K562 (cell line): ENCODE results near the gene CCAR1. TPM values are rescaled to one million over a fixed set of nuclear protein-coding genes. Genes with fewer than 3 reads are reported as not detected.

ENCODE experiments used
- BCL6 ChIP-seq: fragments of 250-450 bp; sonication (Bioruptor Pico); IDR thresholded peaks from 2 replicates; pipeline ENCODE4 v1.4.0; 2020
- BCLAF1 ChIP-seq, 2 experiments: fragments of 450-650 bp in 1 of 2; IDR thresholded peaks; 2 replicates each; pipeline ENCODE4 v1.6.1; 2011 to 2017; ENCODE audit warnings: low read depth in 2 of 2, antibody characterized with exemption in 1 of 2, borderline replicate concordance in 1 of 2, low read length in 1 of 2, mild to moderate bottlenecking in 1 of 2, mixed read lengths in 1 of 2; ENCODE audit not compliant: control insufficient read depth in 1 of 2
- DEAF1 ChIP-seq: fragments of 450-650 bp; formaldehyde crosslinking; IDR thresholded peaks from 2 replicates; pipeline ENCODE4 v1.4.0; 2020; ENCODE audit warnings: mild to moderate bottlenecking, moderate library complexity
- DPF2 ChIP-seq: fragments of 450-650 bp; IDR thresholded peaks from 2 replicates; pipeline ENCODE4 v1.6.1; 2016
- EWSR1 ChIP-seq: fragments of 450-650 bp; IDR thresholded peaks from 2 replicates; pipeline ENCODE4 v1.6.1; 2018; ENCODE audit warnings: borderline replicate concordance, mild to moderate bottlenecking, low read depth, moderate library complexity; ENCODE audit not compliant: partially characterized antibody
- IFI16 ChIP-seq: fragments of 250-450 bp; sonication (Bioruptor Pico); IDR thresholded peaks from 2 replicates; pipeline ENCODE4 v2.1.2; 2022; ENCODE audit warnings: mild to moderate bottlenecking, inconsistent platforms
- IRF2 ChIP-seq: sonication (generic); formaldehyde crosslinking; IDR thresholded peaks from 2 replicates; pipeline ENCODE4 v1.8.1; 2022; ENCODE audit warnings: mild to moderate bottlenecking, missing genetic modification reagents
- MED1 ChIP-seq: sonication (generic); formaldehyde crosslinking; IDR thresholded peaks from 2 replicates; pipeline ENCODE4 v1.8.1; 2023; ENCODE audit warnings: missing genetic modification reagents, borderline replicate concordance
- MXI1 ChIP-seq: IDR thresholded peaks from 2 replicates; pipeline ENCODE4 v1.6.1; 2011; ENCODE audit warnings: low read depth, mild to moderate bottlenecking, improper control_type of control experiment, low read length
- NR4A1 ChIP-seq, 2 experiments: fragments of 250-450 bp in 1 of 2; fragments of 450-650 bp in 1 of 2; sonication (Bioruptor Pico) in 1 of 2; IDR thresholded peaks; 2 replicates each; pipeline versions ENCODE4 v1.4.0 to v1.6.1; 2016 to 2020; ENCODE audit warnings: mild to moderate bottlenecking in 2 of 2, missing compliant biosample characterization in 1 of 2, missing genetic modification characterization in 1 of 2, moderate library complexity in 1 of 2
- NUFIP1 ChIP-seq: fragments of 450-650 bp; IDR thresholded peaks from 2 replicates; pipeline ENCODE4 v1.6.1; 2018; ENCODE audit not compliant: partially characterized antibody
- PCBP2 ChIP-seq: fragments of 200-400 bp; formaldehyde crosslinking; IDR thresholded peaks from 2 replicates; pipeline ENCODE4 v1.6.1; 2018; ENCODE audit warnings: low read length, low read depth, mild to moderate bottlenecking, moderate library complexity; ENCODE audit not compliant: poor library complexity, severe bottlenecking
- PRMT5 ChIP-seq: sonication (generic); formaldehyde crosslinking; IDR thresholded peaks from 2 replicates; pipeline ENCODE4 v1.5.0; 2020; ENCODE audit warnings: missing genetic modification reagents
- RBM39 ChIP-seq: fragments of 200-400 bp; formaldehyde crosslinking; optimal IDR thresholded peaks from 2 replicates; pipeline ENCODE3; 2018; ENCODE audit warnings: low read depth, low read length
- RNF2 ChIP-seq: sonication (generic); IDR thresholded peaks from 2 replicates; pipeline ENCODE4 v1.6.1; 2016
- SAFB ChIP-seq: fragments of 200-400 bp; formaldehyde crosslinking; IDR thresholded peaks from 2 replicates; pipeline ENCODE4 v1.6.1; 2017; ENCODE audit warnings: low read depth, low read length, borderline replicate concordance
- SIRT6 ChIP-seq: IDR thresholded peaks from one replicate; pipeline ENCODE4 v1.6.1; 2012; ENCODE audit warnings: low read depth, mild to moderate bottlenecking, control low read depth, inconsistent platforms, low read length, moderate library complexity
- SMARCB1 ChIP-seq: IDR thresholded peaks from 2 replicates; pipeline ENCODE4 v1.6.1; 2011; ENCODE audit warnings: improper control_type of control experiment, low read depth; ENCODE audit not compliant: insufficient read length
- SP1 ChIP-seq: sonication (generic); formaldehyde crosslinking; IDR thresholded peaks from 2 replicates; pipeline ENCODE4 v1.8.1; 2022; ENCODE audit warnings: mild to moderate bottlenecking, missing genetic modification reagents
- ZNF280B ChIP-seq: fragments of 250-450 bp; sonication (Bioruptor Pico); IDR thresholded peaks from 2 replicates; pipeline ENCODE4 v1.5.1; 2021; ENCODE audit warnings: mild to moderate bottlenecking
- ZNF511 ChIP-seq: sonication (generic); formaldehyde crosslinking; IDR thresholded peaks from 2 replicates; pipeline ENCODE4 v1.8.0; 2022; ENCODE audit warnings: mild to moderate bottlenecking, missing genetic modification reagents
- polyA plus RNA-seq, 8 experiments: library from polyadenylated mRNA; depleted of rRNA in 4 of 8; stranded (reverse) in 5 of 8; unstranded in 3 of 8; fragments of >200 nt; fragmentation: Nextera tagmentation in 2 of 8; fragmentation: Illumina TruSeq in 1 of 8; extraction: Ambion mirVana in 2 of 8; extraction: Trizol in 1 of 8; gene quantifications; 2 replicates each; pipeline versions ENCODE4 v1.2.1 to v1.2.3, GENCODE V29; 2011 to 2014; ENCODE audit warnings: inconsistent platforms in 1 of 8, missing spikeins in 1 of 8
- total RNA-seq, 7 experiments: library from RNA; depleted of rRNA in 6 of 7; stranded (reverse); fragments of >200 nt in 6 of 7; fragmentation: Illumina TruSeq in 2 of 7; extraction: Trizol in 2 of 7; gene quantifications; 2 replicates each; pipeline versions ENCODE4 v1.2.1 to v1.2.3, GENCODE V29; 2011 to 2021; ENCODE audit warnings: low replicate concordance in 1 of 7

The CCAR1 gene
- total and polyA plus RNA-seq, 9 of the 15 experiments (the other 6 are each of a cell fraction or from before 2014, with no cell fraction given) = 44.8 to 173 (median 111) TPM

GRCh38 chr10:68720793-68721672, at the start of gene CCAR1 (continued):
- TF ChIP-seq ZNF511 (peak; percentile 65; the same call in 1 of the 2 replicates), SMARCB1 (no peak), IFI16 (CRISPR knock-in tag) (no peak), DEAF1 (CRISPR knock-in tag) (no peak), SAFB (peak; percentile 59; the same call in 1 of the 2 replicates), EWSR1 (no peak), RBM39 (no peak), PCBP2 (no peak), BCLAF1 (IDR thresholded peaks at IDR 0.05; ENCODE audit: borderline replicate concordance in 1 of 2, control insufficient read depth in 1 of 2, low read depth in 2 of 2, low read length in 1 of 2) (no peak), NR4A1 (CRISPR knock-in tag; IDR thresholded peaks at IDR 0.05) (no peak), NR4A1 (tag; IDR thresholded peaks at IDR 0.05) (peak; percentile 73; the same call in 1 of the 2 replicates), IRF2 (CRISPR knock-in tag) (no peak), SP1 (CRISPR knock-in tag) (peak; percentile 55), ZNF280B (CRISPR knock-in tag) (no peak), RNF2 (peak; percentile 56; the same call in 1 of the 2 replicates), NUFIP1 (no peak), PRMT5 (CRISPR knock-in tag) (0 out of 2 replicates have a peak, but pooled peaks have one; percentile 15), MXI1 (no peak), BCL6 (CRISPR knock-in tag) (no peak), MED1 (CRISPR knock-in tag) (no peak), DPF2 (peak; percentile 53; the same call in 1 of the 2 replicates), SIRT6 (no peak)
